Neural crest cell (in vitro differentiated cells): ENCODE data around the gene CHST14. TPM values are rescaled to one million over a fixed set of nuclear protein-coding genes. Genes with fewer than 3 reads are reported as not detected.
A peak's percentile ranks its signal among the peaks of the same experiment; 100 is the strongest.

ENCODE experiments used
- DNase-seq: peaks from one replicate; pipeline ENCODE4 v3.0.0; 2021; ENCODE audit warnings: low read depth, mixed read lengths, low spot score
- H3K27ac Mint-ChIP-seq: one replicate; pipeline ENCODE4 v1.8.0; 2021; ENCODE audit warnings: mild to moderate bottlenecking, mixed read lengths; ENCODE audit not compliant: unreplicated experiment
- H3K27me3 Mint-ChIP-seq: 2 replicates; pipeline ENCODE4 v1.8.0; 2021; ENCODE audit warnings: low read depth, mild to moderate bottlenecking, mixed read lengths
- H3K36me3 Mint-ChIP-seq: 2 replicates; pipeline ENCODE4 v1.8.0; 2021; ENCODE audit warnings: low read depth, mild to moderate bottlenecking, mixed read lengths
- H3K4me1 Mint-ChIP-seq: 2 replicates; pipeline ENCODE4 v1.8.0; 2021; ENCODE audit warnings: mixed read lengths
- H3K4me3 Mint-ChIP-seq: one replicate; pipeline ENCODE4 v1.8.0; 2021; ENCODE audit warnings: mild to moderate bottlenecking, mixed read lengths
- H3K9me3 Mint-ChIP-seq: 2 replicates; pipeline ENCODE4 v1.8.0; 2021; ENCODE audit warnings: mixed read lengths
- total RNA-seq: library from RNA; stranded (reverse); gene quantifications from 2 replicates; pipeline ENCODE4 v1.2.1, GENCODE V29; 2021
- TF ChIP-seq, protein P1 (sequence below): fragments of 200-600 bp; sonication (generic); conservative IDR thresholded peaks from 2 replicates; pipeline ENCODE4 v1.5.0; 2021; ENCODE audit warnings: antibody characterized with exemption, mild to moderate bottlenecking

The CHST14 gene
- total RNA-seq, 1 donor from 2014 or later, result 37.1 TPM

DNA sequence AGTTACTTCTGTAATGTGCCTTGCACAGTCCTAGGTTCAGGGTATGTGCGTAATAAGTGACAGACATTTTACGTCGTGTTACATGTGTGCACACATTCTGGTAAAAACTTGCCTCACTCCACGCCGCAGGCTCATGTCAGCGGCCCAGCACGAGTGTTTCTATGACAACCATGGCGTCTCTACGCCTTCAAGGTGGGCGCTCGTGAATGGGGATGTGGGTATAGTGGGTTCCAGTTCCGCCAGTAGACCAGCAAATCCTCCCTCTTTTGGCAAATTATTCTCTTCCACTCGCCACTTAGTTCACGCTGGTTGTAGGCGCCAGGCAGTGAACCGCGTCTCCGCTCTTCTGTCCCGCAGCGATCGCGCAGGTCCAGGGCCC is 40.3 kb downstream of the CHST14 start:
- H3K9me3 Mint-ChIP-seq, result no peaks in the 10 kb centered on the region
- peaks cover 73% of the 10 kb centered on the region for H3K27me3 Mint-ChIP-seq
- TF ChIP-seq, protein P1, sequence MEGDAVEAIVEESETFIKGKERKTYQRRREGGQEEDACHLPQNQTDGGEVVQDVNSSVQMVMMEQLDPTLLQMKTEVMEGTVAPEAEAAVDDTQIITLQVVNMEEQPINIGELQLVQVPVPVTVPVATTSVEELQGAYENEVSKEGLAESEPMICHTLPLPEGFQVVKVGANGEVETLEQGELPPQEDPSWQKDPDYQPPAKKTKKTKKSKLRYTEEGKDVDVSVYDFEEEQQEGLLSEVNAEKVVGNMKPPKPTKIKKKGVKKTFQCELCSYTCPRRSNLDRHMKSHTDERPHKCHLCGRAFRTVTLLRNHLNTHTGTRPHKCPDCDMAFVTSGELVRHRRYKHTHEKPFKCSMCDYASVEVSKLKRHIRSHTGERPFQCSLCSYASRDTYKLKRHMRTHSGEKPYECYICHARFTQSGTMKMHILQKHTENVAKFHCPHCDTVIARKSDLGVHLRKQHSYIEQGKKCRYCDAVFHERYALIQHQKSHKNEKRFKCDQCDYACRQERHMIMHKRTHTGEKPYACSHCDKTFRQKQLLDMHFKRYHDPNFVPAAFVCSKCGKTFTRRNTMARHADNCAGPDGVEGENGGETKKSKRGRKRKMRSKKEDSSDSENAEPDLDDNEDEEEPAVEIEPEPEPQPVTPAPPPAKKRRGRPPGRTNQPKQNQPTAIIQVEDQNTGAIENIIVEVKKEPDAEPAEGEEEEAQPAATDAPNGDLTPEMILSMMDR, result no peak
- H3K27ac Mint-ChIP-seq, result no peak overlapping the region
- peak overlapping the region; percentile 74 for H3K4me3 Mint-ChIP-seq
- no peak for DNase-seq
- H3K36me3 Mint-ChIP-seq, result no peaks in the 10 kb centered on the region
- peaks cover 26% of the 10 kb centered on the region for H3K4me1 Mint-ChIP-seq

GRCh38 chr15:40511472-40512133 is 40.8 kb downstream of the CHST14 start:
- TF ChIP-seq, protein P1, result no peak
- no peak overlapping the region for H3K27ac Mint-ChIP-seq
- H3K27me3 Mint-ChIP-seq, result peaks cover 72% of the 10 kb centered on the region
- peak overlapping the region; percentile 74 for H3K4me3 Mint-ChIP-seq
- no peaks in the 10 kb centered on the region for H3K36me3 Mint-ChIP-seq
- peak; percentile 45 for DNase-seq
- peaks cover 23% of the 10 kb centered on the region for H3K4me1 Mint-ChIP-seq
- H3K9me3 Mint-ChIP-seq, result no peaks in the 10 kb centered on the region

GRCh38 chr15:40512440-40512839 is 41.7 kb downstream of the CHST14 start:
- no peaks in the 10 kb centered on the region for H3K36me3 Mint-ChIP-seq
- no peak for DNase-seq
- H3K4me3 Mint-ChIP-seq, result peak overlapping the region; percentile 73
- TF ChIP-seq, protein P1, result no peak
- peaks cover 69% of the 10 kb centered on the region for H3K27me3 Mint-ChIP-seq
- H3K27ac Mint-ChIP-seq, result no peak overlapping the region
- no peaks in the 10 kb centered on the region for H3K9me3 Mint-ChIP-seq
- H3K4me1 Mint-ChIP-seq, result peaks cover 18% of the 10 kb centered on the region

DNA sequence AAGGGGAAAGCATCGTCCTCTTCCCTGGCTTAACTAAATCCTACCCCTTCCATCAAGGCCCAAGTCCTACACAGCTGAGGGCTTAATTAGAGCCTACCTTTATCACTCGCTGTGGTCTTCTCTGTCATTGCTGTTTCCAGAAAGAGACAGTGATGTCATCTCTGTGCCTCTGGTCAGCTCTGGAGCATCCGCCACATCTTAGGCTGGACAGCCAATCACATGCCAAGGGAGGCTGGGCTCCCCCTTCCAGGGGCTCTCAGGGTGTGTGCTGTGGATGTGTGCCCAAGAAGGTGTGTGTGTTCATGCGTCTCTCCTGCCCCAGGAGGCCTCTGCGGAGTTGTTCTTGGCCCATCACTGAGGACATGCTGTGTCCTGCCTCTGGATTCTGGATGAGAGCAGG is 42.8 kb downstream of the CHST14 start:
- TF ChIP-seq, protein P1, result no peak
- H3K4me1 Mint-ChIP-seq, result peaks cover 13% of the 10 kb centered on the region
- H3K4me3 Mint-ChIP-seq, result peak overlapping the region; percentile 17
- no peak for DNase-seq
- no peaks in the 10 kb centered on the region for H3K9me3 Mint-ChIP-seq
- H3K36me3 Mint-ChIP-seq, result no peaks in the 10 kb centered on the region
- peaks cover 58% of the 10 kb centered on the region for H3K27me3 Mint-ChIP-seq
- H3K27ac Mint-ChIP-seq, result no peak overlapping the region

DNA sequence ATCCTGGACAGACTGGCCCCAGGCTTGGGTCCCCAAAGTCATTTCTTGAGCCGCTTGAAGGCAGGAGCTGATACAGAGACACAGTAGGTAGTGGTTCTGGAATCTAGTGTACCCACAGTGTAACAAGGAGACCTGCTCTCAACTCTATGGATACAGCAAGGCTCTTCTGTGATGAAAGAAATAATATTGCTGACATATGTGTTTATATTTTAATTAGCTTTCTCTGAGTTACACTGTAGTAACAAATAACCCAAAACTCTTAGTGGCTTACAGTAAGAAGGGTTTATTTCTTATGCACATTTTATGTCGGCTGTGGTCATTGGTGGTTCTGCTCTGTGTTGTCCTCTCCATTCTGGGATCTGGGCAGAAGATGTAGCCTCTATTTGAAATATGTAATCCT is 45.5 kb downstream of the CHST14 start:
- TF ChIP-seq, protein P1, result no peak
- Mint-ChIP-seq H3K4me3 (no peak overlapping the region), H3K36me3 (no peaks in the 10 kb centered on the region), H3K27me3 (peaks cover 38% of the 10 kb centered on the region), H3K27ac (no peak overlapping the region), H3K4me1 (peaks cover 14% of the 10 kb centered on the region), H3K9me3 (no peaks in the 10 kb centered on the region)
- no peak for DNase-seq

Other genes with a start within 250 kb of the CHST14 start
- 0.28 and 0.93 TPM in 2 replicates for gene PAK6, start 231.9 kb upstream of the CHST14 start, total RNA-seq
- not detected in 2 replicates for gene ANKRD63, start 187.9 kb upstream of the CHST14 start, total RNA-seq
- gene PLCB2, start 163.0 kb upstream of the CHST14 start, total RNA-seq, result 8.7 and 8.8 TPM in 2 replicates
- 22.8 and 27.5 TPM in 2 replicates for gene INAFM2, start 147.3 kb upstream of the CHST14 start, total RNA-seq
- gene CCDC9B, start 130.0 kb upstream of the CHST14 start, total RNA-seq, result 0.33 TPM in 1 of 2 replicates, not detected in the other
- gene PHGR1, start 120.0 kb upstream of the CHST14 start, total RNA-seq, result not detected in 2 replicates
- gene DISP2, start 112.8 kb upstream of the CHST14 start, total RNA-seq, result 2.0 and 3.1 TPM in 2 replicates
- 73.7 and 74.7 TPM in 2 replicates for gene KNSTRN, start 88.3 kb upstream of the CHST14 start, total RNA-seq
- 75.2 and 81.4 TPM in 2 replicates for gene IVD, start 65.2 kb upstream of the CHST14 start, total RNA-seq
- gene BAHD1, start 30.0 kb upstream of the CHST14 start, total RNA-seq, result 25.6 and 26.4 TPM in 2 replicates
- gene CCDC32, start 94.1 kb downstream of the CHST14 start, total RNA-seq, result 19.2 and 19.9 TPM in 2 replicates
- gene RPUSD2, start 98.3 kb downstream of the CHST14 start, total RNA-seq, result 16.0 and 16.9 TPM in 2 replicates
- gene KNL1, start 123.3 kb downstream of the CHST14 start, total RNA-seq, result 33.4 and 35.3 TPM in 2 replicates
- gene RAD51, start 224.2 kb downstream of the CHST14 start, total RNA-seq, result 28.9 and 29.2 TPM in 2 replicates